Muscle layer of duodenum (tissue), 2 donors: ENCODE measurements around the gene ADI1.
"Not testable (repeated sequence)": the region's sequence is repeated elsewhere in the genome, so short reads cannot be mapped to it uniquely, and the experiment has no call there.

Experiments used
- H3K27ac ChIP-seq: one replicate; pipeline ENCODE4 v1.7.0; 2013; ENCODE audit warnings: mild to moderate bottlenecking, low read length
- H3K27me3 ChIP-seq: one replicate; pipeline ENCODE4 v1.7.0; 2013; ENCODE audit warnings: low read depth, mild to moderate bottlenecking, control low read depth, low read length
- H3K36me3 ChIP-seq, 2 donors: one replicate each; pipeline ENCODE4 v1.7.0; 2013; ENCODE audit warnings: low read length in 2 of 2, control low read depth in 1 of 2, mild to moderate bottlenecking in 1 of 2; ENCODE audit not compliant: insufficient read depth in 2 of 2, control insufficient read depth in 1 of 2
- H3K4me1 ChIP-seq, 2 donors: one replicate each; pipeline ENCODE4 v1.7.0; 2013; ENCODE audit warnings: low read length in 2 of 2, mild to moderate bottlenecking in 2 of 2, control low read depth in 1 of 2, moderate library complexity in 1 of 2; ENCODE audit not compliant: insufficient read depth in 2 of 2, control insufficient read depth in 1 of 2
- H3K4me3 ChIP-seq, 2 donors: one replicate each; pipeline ENCODE4 v1.7.0; 2013; ENCODE audit warnings: low read length in 2 of 2, low read depth in 1 of 2, mild to moderate bottlenecking in 1 of 2
- H3K9me3 ChIP-seq, 2 donors: one replicate each; pipeline ENCODE4 v1.7.0; 2013; ENCODE audit warnings: low read length in 2 of 2, control low read depth in 1 of 2, mild to moderate bottlenecking in 1 of 2; ENCODE audit not compliant: control insufficient read depth in 1 of 2
- donor health status: healthy.

ADI1 gene

GRCh38 chr2:3504741-3505140 lies 14.6 kb downstream of the ADI1 start:
- Histone ChIP-seq H3K27ac (no peak overlapping the region), H3K27me3 (no peaks in the 10 kb centered on the region), H3K4me3 (no peak overlapping the region), H3K4me1 (no peaks in the 10 kb centered on the region), H3K9me3 (no peaks in the 10 kb centered on the region), H3K36me3 (peaks cover 27 to 33% of the 10 kb centered on the region in 2 donors)

DNA sequence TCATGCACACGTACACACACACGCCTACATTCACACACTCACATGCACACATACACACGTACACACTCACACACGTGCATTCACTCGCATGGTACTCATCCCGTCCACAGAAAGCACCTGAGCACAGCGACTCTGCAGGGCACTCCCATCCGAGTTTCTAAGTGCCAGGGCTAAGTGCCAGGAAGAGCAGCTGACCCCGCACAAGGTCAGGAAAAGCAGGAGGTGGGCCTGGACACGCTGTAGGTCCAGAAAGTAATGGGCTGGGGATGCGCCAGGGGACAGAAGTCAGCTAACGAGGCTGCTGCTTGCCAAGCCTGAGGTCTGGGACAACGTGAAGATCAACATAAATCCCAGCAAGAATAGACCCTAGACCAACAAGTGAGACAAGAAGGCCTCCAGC lies 15.8 kb downstream of the ADI1 start:
- H3K27me3 ChIP-seq, result no peaks in the 10 kb centered on the region
- peaks cover 38 to 42% of the 10 kb centered on the region in 2 donors for H3K36me3 ChIP-seq
- H3K4me3 ChIP-seq, result no peak overlapping the region
- no peaks in the 10 kb centered on the region for H3K9me3 ChIP-seq
- H3K27ac ChIP-seq, result no peak overlapping the region
- H3K4me1 ChIP-seq, result no peaks in the 10 kb centered on the region

DNA sequence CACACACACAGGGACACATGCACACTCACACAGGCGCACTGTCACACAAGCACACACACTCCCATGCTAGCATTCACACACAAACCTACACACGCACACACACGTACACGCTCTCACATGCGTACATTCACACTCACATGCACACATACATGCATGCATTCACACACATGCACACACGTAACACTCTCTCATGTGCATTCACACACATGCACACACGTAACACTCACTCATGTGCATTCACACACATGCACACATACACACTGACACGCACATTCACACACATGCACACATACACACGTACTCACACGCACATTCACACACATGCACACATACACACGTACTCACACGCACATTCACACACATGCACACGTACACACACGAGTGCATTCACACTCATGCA lies 16.3 kb downstream of the ADI1 start:
- Histone ChIP-seq H3K27ac (no peak overlapping the region), H3K36me3 (peaks cover 41 to 44% of the 10 kb centered on the region in 2 donors), H3K4me3 (no peak overlapping the region), H3K9me3 (no peaks in the 10 kb centered on the region), H3K27me3 (no peaks in the 10 kb centered on the region), H3K4me1 (no peaks in the 10 kb centered on the region)

- Histone ChIP-seq H3K36me3 (peaks cover 47 to 67% of the 10 kb centered on the region in 2 donors), H3K9me3 (no peaks in the 10 kb centered on the region), H3K27ac (no peak overlapping the region), H3K27me3 (no peaks in the 10 kb centered on the region), H3K4me3 (no peak overlapping the region), H3K4me1 (no peaks in the 10 kb centered on the region)
Measured at GRCh38 chr2:3500326-3500899, 18.9 kb downstream of the ADI1 start.

DNA sequence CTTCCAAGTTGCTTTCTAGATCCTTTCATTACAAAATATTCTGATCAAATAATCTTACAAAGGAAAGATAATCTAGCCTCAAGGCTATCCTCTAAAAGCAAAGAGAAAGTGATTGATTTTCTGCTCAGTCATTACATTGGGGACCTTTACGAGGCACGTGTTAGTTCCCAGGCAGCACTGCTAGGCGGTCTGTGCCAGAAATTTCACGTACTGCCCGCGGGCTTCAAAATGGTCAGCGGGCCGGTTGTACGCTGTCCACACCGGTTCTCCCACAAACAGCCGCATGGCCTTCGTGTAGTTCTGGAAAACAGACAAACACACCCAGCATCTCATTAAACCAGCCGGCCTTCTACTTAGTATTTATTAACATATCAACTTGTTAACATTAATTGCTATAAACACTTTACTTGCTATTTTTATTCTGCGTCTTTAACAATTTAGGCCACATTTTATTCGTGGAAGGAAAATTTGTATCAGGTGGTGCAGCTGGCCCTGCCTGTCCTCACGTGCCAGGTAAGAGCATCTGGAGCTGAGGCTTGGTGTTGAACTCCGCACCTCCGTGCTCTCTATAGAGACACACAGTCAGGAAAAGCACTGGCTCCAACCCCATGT lies 20.4 kb downstream of the ADI1 start:
- H3K27ac ChIP-seq, result no peak overlapping the region
- H3K27me3 ChIP-seq, result no peaks in the 10 kb centered on the region
- peaks cover 35 to 69% of the 10 kb centered on the region in 2 donors for H3K36me3 ChIP-seq
- H3K4me1 ChIP-seq, result no peaks in the 10 kb centered on the region
- H3K4me3 ChIP-seq, result no peak overlapping the region
- no peaks in the 10 kb centered on the region for H3K9me3 ChIP-seq

DNA sequence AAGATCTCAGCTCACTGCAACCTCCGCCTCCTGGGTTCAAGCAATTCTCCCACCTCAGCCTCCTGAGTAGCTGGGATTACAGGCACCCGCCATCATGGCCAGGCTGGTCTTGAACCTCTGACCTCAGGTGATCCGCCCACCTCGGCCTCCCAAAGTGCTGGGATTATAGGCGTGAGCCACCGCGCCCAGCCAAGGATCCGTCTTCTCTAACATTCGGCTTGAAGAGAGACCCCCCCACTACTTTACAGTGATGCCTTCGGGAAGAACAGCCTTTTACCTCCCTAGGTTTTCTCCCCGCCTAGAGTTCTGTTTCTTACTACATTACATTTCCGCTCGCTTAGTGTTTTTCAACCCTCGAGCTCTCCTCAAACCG lies 22.6 kb downstream of the ADI1 start:
- H3K36me3 ChIP-seq, result peaks cover 29 to 63% of the 10 kb centered on the region in 2 donors

DNA sequence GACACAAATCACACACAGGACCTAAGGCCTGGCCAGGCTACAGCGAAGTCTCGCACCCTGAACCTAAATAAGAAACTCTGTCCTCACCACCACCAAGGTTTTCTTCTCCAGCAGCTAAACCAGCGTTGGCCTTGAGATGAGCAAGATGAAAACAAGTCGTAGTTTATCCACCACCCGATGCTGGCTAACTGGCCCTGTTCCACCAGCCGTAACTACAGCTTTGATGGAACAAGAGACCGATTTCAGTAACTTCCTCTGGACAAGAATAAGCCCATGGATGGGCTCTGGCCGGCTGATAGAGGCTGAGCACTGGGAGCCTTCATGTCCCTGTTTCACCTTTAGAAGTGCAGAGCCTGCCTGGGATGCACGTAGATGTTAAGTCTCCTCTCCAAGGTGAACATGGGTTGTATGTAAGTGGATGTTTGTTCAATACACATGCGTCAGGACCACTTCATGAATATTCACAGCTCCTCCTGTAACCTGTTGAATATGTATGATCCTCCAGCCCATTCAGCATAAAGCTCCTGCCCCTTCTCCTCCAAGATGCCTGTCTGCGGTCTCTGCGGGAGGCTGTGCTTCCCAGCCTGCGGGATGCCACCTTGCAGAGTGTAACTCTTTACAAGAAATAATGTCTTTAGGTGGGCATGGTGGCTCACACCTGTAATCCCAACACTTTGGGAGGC lies 24.2 kb downstream of the ADI1 start:
- Histone ChIP-seq H3K4me1 (peaks cover 0 to 6% of the 10 kb centered on the region in 2 donors), H3K9me3 (no peaks in the 10 kb centered on the region), H3K4me3 (no peak overlapping the region), H3K27me3 (no peaks in the 10 kb centered on the region), H3K27ac (no peak overlapping the region), H3K36me3 (peaks cover 20 to 51% of the 10 kb centered on the region in 2 donors)

More for the DNA sequence above, 22.6 kb downstream of the ADI1 start:
- H3K27me3 ChIP-seq, H3K27ac ChIP-seq, H3K4me3 ChIP-seq, H3K9me3 ChIP-seq, H3K4me1 ChIP-seq: not testable (repeated sequence)

DNA sequence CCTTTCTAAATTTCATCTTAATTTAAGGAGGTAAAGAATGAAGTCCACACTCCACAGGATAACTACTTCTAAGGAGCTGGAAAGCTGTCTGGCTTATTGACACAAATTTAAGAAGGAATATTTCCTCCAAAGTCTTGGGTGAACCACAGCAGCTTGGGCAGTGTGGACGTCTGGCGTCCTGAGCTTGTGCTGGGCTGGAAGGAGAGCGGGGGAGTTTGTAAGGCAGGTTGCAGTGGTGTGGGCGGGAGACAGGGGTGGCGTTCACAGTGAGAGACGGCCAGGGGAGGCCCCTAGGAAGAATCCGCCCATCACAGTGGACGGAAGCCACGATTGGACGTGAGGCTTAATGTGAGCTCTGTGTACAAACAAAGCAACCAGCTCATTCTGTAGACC lies 25.7 kb downstream of the ADI1 start:
- Histone ChIP-seq H3K27ac (no peak overlapping the region), H3K36me3 (peaks cover 10 to 36% of the 10 kb centered on the region in 2 donors), H3K27me3 (no peaks in the 10 kb centered on the region), H3K4me1 (peaks cover 0 to 6% of the 10 kb centered on the region in 2 donors), H3K4me3 (peak overlapping the region in 1 of 2 donors; percentile 25), H3K9me3 (no peaks in the 10 kb centered on the region)

DNA sequence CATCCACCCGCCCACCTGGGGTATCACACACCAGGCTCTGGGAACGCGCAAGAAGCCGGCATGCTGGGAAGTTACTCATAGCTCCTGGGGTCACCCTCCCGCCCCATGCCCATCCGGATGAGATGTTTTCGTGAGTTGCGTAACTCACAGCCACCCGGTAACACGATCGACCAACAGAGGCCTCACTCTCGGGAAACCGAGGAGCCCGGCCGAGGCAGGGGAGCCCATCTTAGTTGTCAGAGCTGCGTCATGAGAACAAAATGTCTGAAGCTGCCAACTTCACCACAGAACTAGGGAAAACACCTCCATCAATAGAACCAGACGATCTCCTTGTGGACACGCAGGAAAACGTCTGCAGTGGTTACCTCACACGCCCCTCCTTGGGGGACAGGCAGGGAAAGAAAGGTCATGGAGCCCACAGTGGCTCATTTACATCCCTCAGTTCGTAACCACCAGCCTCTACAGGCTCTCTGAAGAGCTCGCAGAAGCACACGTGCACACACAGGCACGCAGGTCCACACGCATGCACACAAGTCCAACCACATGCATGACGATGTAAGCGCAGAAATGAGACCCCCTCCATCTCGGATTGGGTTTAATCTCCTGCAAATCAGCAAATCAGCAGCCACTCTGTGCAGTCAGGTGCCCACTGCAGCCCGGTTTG lies 26.2 kb downstream of the ADI1 start:
- H3K27me3 ChIP-seq, result no peaks in the 10 kb centered on the region
- peaks cover 0 to 6% of the 10 kb centered on the region in 2 donors for H3K4me1 ChIP-seq
- H3K4me3 ChIP-seq, result no peak overlapping the region
- H3K27ac ChIP-seq, result no peak overlapping the region
- H3K36me3 ChIP-seq, result peaks cover 5 to 31% of the 10 kb centered on the region in 2 donors
- H3K9me3 ChIP-seq, result no peaks in the 10 kb centered on the region

DNA sequence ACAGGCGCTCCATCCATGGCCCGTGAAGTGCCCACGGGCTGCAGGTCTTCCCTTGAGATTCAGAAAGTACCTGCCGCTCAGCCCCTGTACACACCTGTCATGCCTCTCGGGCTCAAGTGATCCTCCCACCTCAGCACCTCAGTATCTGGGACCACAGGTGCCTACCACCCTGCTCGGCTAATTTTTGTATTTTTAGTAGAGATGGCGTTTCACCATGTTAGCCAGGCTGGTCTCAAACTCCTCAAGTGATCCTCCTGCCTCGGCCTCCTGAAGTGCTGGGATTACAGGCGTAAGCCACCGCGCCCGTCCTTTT lies 26.9 kb downstream of the ADI1 start:
- H3K9me3 ChIP-seq, H3K4me3 ChIP-seq, H3K27me3 ChIP-seq, H3K27ac ChIP-seq, H3K4me1 ChIP-seq: not testable (repeated sequence)
- peaks cover 5 to 25% of the 10 kb centered on the region in 2 donors for H3K36me3 ChIP-seq

DNA sequence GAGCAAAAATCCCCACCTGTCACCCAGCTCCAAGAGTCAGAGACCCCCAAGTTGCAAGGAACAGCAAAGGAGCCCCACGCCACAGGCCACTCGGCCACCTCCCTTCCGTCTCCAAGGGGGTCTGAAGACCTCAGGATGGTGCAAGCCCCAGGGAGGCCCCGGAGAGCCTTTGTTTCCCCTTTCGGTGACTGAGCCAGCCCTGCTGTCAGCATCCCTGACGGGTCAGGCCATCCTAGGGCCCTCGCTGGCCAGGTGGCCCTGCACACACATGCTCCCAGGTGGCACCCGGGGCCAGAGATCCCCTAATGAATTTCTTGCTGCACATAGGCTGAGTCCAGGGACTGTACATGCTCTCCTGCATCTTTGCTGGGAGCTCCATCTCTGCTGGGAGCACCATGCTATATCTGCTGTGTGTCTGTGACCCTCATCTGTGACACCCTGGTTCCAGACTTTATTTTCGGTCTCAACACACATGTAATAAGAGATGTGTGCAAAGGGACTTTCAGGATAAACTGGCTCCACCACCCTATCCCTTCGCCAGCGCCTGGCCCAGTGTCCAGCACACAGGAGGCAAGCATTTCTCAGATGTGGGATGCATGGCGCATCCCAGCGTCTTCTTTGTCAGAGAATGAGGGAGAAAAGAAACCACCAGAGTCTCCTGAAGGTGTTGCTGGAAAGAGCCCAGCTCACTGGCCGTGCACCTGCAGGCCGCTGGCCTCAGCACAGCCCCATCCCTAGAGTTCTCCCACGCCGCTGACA lies 27.4 kb downstream of the ADI1 start:
- Histone ChIP-seq H3K4me3 (no peak overlapping the region), H3K9me3 (no peaks in the 10 kb centered on the region), H3K27ac (no peak overlapping the region), H3K27me3 (no peaks in the 10 kb centered on the region), H3K36me3 (peaks cover 3 to 20% of the 10 kb centered on the region in 2 donors), H3K4me1 (peaks cover 0 to 6% of the 10 kb centered on the region in 2 donors)
